DOHH2 (cell line): ENCODE measurements around the gene ZNFX1.

Source experiments
- H3F3A ChIP-seq: fragments of 200-600 bp; sonication (generic), shearing (Covaris generic); 2 replicates; pipeline ENCODE4 v1.6.0; 2016; ENCODE audit warnings: antibody characterized with exemption, mild to moderate bottlenecking; ENCODE audit not compliant: control insufficient read depth, insufficient read depth
- H3K27ac ChIP-seq: fragments of 200-600 bp; sonication (generic); 2 replicates; pipeline ENCODE4 v1.5.1; 2014; ENCODE audit warnings: low read depth, mild to moderate bottlenecking, low read length, moderate library complexity
- H3K27me3 ChIP-seq: fragments of 200-600 bp; sonication (generic); 2 replicates; pipeline ENCODE4 v1.6.1; 2014; ENCODE audit warnings: mild to moderate bottlenecking, low read length, mixed read lengths; ENCODE audit not compliant: control insufficient read depth
- H3K36me3 ChIP-seq: fragments of 200-600 bp; sonication (generic); 2 replicates; pipeline ENCODE4 v1.6.1; 2014; ENCODE audit warnings: mild to moderate bottlenecking, low read length, moderate library complexity, mixed read lengths; ENCODE audit not compliant: control insufficient read depth
- H3K4me1 ChIP-seq: fragments of 200-600 bp; sonication (generic); 2 replicates; pipeline ENCODE4 v1.6.1; 2014; ENCODE audit warnings: mild to moderate bottlenecking, low read length, mixed read lengths; ENCODE audit not compliant: control insufficient read depth
- H3K4me2 ChIP-seq: fragments of 200-600 bp; sonication (generic); 2 replicates; pipeline ENCODE4 v1.6.0; 2014; ENCODE audit warnings: mild to moderate bottlenecking, low read length, moderate library complexity
- H3K4me3 ChIP-seq: fragments of 200-600 bp; sonication (generic); 2 replicates; pipeline ENCODE4 v1.5.1; 2014; ENCODE audit warnings: mild to moderate bottlenecking, low read length, mixed read lengths
- H3K79me2 ChIP-seq: fragments of 200-600 bp; sonication (generic); 2 replicates; pipeline ENCODE4 v1.6.1; 2014; ENCODE audit warnings: mild to moderate bottlenecking, low read length, mixed read lengths; ENCODE audit not compliant: control insufficient read depth
- H3K9me2 ChIP-seq: fragments of 200-600 bp; sonication (generic); replicated peaks from 2 replicates; pipeline ENCODE4 v1.6.1; 2014; ENCODE audit warnings: mild to moderate bottlenecking, low read length, mixed read lengths; ENCODE audit not compliant: control insufficient read depth
- H3K9me3 ChIP-seq: fragments of 200-600 bp; sonication (generic); 2 replicates; pipeline ENCODE4 v1.6.1; 2014; ENCODE audit warnings: antibody characterized with exemption, low read length, mixed read lengths; ENCODE audit not compliant: control insufficient read depth, insufficient read depth
- H4K20me1 ChIP-seq: fragments of 200-600 bp; sonication (generic); 2 replicates; pipeline ENCODE4 v1.6.0; 2014; ENCODE audit warnings: low read depth, mild to moderate bottlenecking, antibody characterized with exemption, low read length, moderate library complexity; ENCODE audit not compliant: control insufficient read depth, insufficient read depth
- EZH2phosphoT487 ChIP-seq: fragments of 200-600 bp; sonication (generic); IDR thresholded peaks from 2 replicates; pipeline ENCODE4 v1.6.1; 2017; ENCODE audit warnings: borderline replicate concordance, mild to moderate bottlenecking, antibody characterized with exemption, low read length, moderate library complexity, mixed read lengths
- TF ChIP-seq, protein P1 (sequence below): fragments of 200-600 bp; sonication (generic); IDR thresholded peaks from one replicate; pipeline ENCODE4 v1.5.1; 2014; ENCODE audit warnings: antibody characterized with exemption, mild to moderate bottlenecking, low read depth, low read length; ENCODE audit not compliant: poor library complexity, severe bottlenecking

The ZNFX1 gene

DNA sequence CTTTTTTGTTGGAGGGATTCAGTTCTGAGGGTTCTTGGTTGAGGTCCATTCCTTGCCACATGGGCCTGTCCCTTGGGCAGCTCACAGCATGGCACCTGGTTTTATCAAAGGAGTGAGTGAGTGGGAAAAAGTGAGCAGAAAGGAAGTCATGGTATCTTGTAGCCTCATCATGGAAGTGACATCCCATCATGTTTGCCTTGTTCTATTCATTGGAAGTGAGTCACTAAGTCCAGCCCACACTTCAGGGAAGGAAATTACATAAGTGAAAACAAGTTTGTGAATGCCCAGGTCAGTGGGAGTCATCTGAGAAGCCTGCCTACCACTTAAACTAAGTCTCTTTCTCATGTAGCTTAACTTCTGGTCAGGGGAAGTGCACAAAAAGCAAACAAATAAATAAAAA, 32.8 kb upstream of the ZNFX1 start:
- Histone ChIP-seq H3K27ac (no peak overlapping the region), H3K9me2 (no peaks in the 10 kb centered on the region), H3K4me1 (no peaks in the 10 kb centered on the region), H3K9me3 (no peaks in the 10 kb centered on the region), H3K4me2 (no peak overlapping the region), H3K79me2 (no peaks in the 10 kb centered on the region), H4K20me1 (no peaks in the 10 kb centered on the region), H3K4me3 (no peak overlapping the region), H3K27me3 (peaks cover 46% of the 10 kb centered on the region), H3F3A (no peaks in the 10 kb centered on the region), H3K36me3 (no peaks in the 10 kb centered on the region)
- TF ChIP-seq, protein P1, sequence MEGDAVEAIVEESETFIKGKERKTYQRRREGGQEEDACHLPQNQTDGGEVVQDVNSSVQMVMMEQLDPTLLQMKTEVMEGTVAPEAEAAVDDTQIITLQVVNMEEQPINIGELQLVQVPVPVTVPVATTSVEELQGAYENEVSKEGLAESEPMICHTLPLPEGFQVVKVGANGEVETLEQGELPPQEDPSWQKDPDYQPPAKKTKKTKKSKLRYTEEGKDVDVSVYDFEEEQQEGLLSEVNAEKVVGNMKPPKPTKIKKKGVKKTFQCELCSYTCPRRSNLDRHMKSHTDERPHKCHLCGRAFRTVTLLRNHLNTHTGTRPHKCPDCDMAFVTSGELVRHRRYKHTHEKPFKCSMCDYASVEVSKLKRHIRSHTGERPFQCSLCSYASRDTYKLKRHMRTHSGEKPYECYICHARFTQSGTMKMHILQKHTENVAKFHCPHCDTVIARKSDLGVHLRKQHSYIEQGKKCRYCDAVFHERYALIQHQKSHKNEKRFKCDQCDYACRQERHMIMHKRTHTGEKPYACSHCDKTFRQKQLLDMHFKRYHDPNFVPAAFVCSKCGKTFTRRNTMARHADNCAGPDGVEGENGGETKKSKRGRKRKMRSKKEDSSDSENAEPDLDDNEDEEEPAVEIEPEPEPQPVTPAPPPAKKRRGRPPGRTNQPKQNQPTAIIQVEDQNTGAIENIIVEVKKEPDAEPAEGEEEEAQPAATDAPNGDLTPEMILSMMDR: no peak
- TF ChIP-seq EZH2phosphoT487: no peak

DNA sequence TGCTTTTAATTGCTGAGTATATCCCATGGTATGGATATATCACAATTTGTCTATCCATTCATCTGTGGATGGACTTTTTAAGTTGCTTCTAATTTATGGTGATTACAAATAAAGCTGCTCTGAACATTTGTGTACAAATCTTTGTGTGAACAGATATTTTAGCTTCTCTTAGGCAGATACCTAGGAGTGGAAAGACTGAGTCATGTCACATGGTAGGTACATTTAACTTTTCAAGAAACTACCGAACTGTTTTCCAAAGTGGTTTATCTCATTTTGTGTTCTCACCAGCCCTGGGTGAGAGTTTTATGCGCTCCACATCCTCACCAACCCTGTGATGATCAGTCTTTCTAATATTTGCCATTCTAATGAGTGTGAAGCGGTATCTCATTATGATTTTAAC, 31.0 kb upstream of the ZNFX1 start:
- Histone ChIP-seq H3K9me2 (no peaks in the 10 kb centered on the region), H3K4me2 (no peak overlapping the region), H3K4me1 (no peaks in the 10 kb centered on the region), H3K79me2 (no peaks in the 10 kb centered on the region), H3K9me3 (no peaks in the 10 kb centered on the region), H3K4me3 (no peak overlapping the region), H3K27ac (no peak overlapping the region), H3F3A (no peaks in the 10 kb centered on the region), H3K36me3 (no peaks in the 10 kb centered on the region), H4K20me1 (no peaks in the 10 kb centered on the region), H3K27me3 (peaks cover 40% of the 10 kb centered on the region)
- TF ChIP-seq, protein P1: no peak
- TF ChIP-seq EZH2phosphoT487: no peak

DNA sequence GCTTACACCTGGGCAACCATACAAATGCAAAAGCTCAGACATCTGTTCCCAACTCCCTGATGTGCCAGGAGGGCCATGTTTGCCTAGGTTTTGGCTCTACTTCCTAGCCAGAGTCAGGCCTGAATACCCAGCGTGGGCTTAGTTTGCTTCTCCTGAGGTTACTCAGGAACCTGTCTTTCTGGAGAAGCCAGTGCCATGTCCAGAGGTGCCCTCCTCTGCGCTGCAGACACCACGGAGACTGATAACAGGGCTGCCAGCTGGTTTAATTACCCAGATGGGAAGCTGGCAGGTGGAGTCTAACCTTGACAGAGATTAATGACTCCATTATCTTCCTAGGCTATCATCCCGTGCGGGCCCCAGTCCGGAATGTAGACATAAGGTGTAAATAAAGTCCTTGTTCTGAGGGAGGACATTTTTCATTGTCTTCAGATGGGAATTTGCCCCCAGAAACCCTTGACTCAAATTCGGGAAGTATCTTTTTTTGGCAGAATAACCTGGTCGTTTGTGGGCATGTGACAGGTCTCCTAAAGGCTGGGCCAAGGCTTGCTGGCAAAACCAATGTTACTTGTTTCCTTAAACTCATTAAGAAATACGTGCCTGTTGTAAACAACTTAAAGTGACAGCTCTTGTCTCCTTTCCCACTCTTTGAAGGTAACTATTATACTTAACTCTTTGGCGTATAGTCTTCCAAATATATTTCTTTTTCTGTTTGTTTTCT, 29.2 kb upstream of the ZNFX1 start:
- H3K27ac ChIP-seq: no peak overlapping the region
- no peak overlapping the region for H3K4me2 ChIP-seq
- H4K20me1 ChIP-seq: no peaks in the 10 kb centered on the region
- H3K4me1 ChIP-seq: no peaks in the 10 kb centered on the region
- H3K36me3 ChIP-seq: no peaks in the 10 kb centered on the region
- H3K9me2 ChIP-seq: no peaks in the 10 kb centered on the region
- H3K27me3 ChIP-seq: peaks cover 30% of the 10 kb centered on the region
- H3K9me3 ChIP-seq: no peaks in the 10 kb centered on the region
- no peak overlapping the region for H3K4me3 ChIP-seq
- H3K79me2 ChIP-seq: no peaks in the 10 kb centered on the region
- H3F3A ChIP-seq: no peaks in the 10 kb centered on the region
- TF ChIP-seq EZH2phosphoT487: no peak
- TF ChIP-seq, protein P1: no peak
